LNCaP clone FGC (cell line): Measurements from ENCODE around the gene EIF1AD.

Experiments
- DNase-seq: peaks from one replicate; pipeline ENCODE4 v3.0.0-alpha.2; 2011; ENCODE audit warnings: low read depth
- H3K4me3 ChIP-seq: 2 replicates; pipeline ENCODE4 v1.5.1; 2011; ENCODE audit warnings: mild to moderate bottlenecking, low read depth, low read length, control low read depth
- CTCF ChIP-seq: IDR thresholded peaks from 2 replicates; pipeline ENCODE4 v1.5.1; 2012; ENCODE audit warnings: mild to moderate bottlenecking; ENCODE audit not compliant: control insufficient read depth, insufficient read depth; ENCODE audit errors: extremely low read depth

Gene EIF1AD

GRCh38 chr11:66020618-66021357 lies 18.8 kb upstream of the EIF1AD start:
- no peak for TF ChIP-seq CTCF
- H3K4me3 ChIP-seq: no peak overlapping the region
- no peak for DNase-seq

- DNase-seq: no peak
- no peak overlapping the region for H3K4me3 ChIP-seq
- TF ChIP-seq CTCF: no peak
Observed at GRCh38 chr11:66020212-66020611, 18.3 kb upstream of the EIF1AD start.

- H3K4me3 ChIP-seq: no peak overlapping the region
- no peak for TF ChIP-seq CTCF
- no peak for DNase-seq
Observed at GRCh38 chr11:66017321-66017720, 15.4 kb upstream of the EIF1AD start.

GRCh38 chr11:66016793-66017177 lies 14.8 kb upstream of the EIF1AD start:
- no peak for DNase-seq
- no peak for TF ChIP-seq CTCF
- no peak overlapping the region for H3K4me3 ChIP-seq

GRCh38 chr11:66015936-66016792 lies 14.2 kb upstream of the EIF1AD start:
- no peak overlapping the region for H3K4me3 ChIP-seq
- no peak for TF ChIP-seq CTCF

GRCh38 chr11:66015454-66015881 lies 13.5 kb upstream of the EIF1AD start:
- no peak for DNase-seq
- TF ChIP-seq CTCF: no peak
- H3K4me3 ChIP-seq: no peak overlapping the region

More at GRCh38 chr11:66015936-66016792, 14.2 kb upstream of the EIF1AD start:
- no peak for DNase-seq
